Measurements from ENCODE around the gene DLG1. TPM values are rescaled to one million over a fixed set of nuclear protein-coding genes. Genes with fewer than 3 reads are reported as not detected.
"Not testable (repeated sequence)": the region's sequence is repeated elsewhere in the genome, so short reads cannot be mapped to it uniquely, and the experiment has no call there.

DLG1 gene
- total RNA-seq, 1 donor from 2014 or later, result 113 TPM

DNA sequence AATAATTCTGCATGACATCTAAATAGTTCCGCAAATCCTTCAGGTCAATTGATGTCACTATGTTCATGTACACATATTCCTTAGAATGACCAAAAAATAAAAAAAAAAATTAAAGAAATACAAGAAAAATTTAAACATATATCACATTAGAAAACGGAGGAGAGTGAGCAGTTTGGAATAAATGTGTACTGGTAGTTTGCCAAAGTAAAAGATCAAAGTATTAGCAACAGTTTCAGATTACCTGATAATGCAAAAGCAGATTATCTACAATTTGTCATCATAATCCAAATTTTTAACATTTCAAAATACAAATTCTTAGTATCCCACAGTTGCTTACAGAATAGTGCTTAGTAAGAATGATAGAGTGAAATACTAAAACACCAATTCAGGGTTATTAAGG, 1.9 kb downstream of the DLG1 start:
- no peak for DNase-seq (ENCODE audit: low spot score)
- intact Hi-C loops (cut with DNase I), result loop anchor here (5.0 kb wide), 1 partner anchor 56 kb away; no protein-coding TSS in a partner anchor

GRCh38 chr3:197295871-197296270, 2.5 kb downstream of the DLG1 start:
- intact Hi-C loops (cut with DNase I), result loop anchor here (5.0 kb wide), 1 partner anchor 56 kb away; no protein-coding TSS in a partner anchor
- no peak for DNase-seq (ENCODE audit: low spot score)

DNA sequence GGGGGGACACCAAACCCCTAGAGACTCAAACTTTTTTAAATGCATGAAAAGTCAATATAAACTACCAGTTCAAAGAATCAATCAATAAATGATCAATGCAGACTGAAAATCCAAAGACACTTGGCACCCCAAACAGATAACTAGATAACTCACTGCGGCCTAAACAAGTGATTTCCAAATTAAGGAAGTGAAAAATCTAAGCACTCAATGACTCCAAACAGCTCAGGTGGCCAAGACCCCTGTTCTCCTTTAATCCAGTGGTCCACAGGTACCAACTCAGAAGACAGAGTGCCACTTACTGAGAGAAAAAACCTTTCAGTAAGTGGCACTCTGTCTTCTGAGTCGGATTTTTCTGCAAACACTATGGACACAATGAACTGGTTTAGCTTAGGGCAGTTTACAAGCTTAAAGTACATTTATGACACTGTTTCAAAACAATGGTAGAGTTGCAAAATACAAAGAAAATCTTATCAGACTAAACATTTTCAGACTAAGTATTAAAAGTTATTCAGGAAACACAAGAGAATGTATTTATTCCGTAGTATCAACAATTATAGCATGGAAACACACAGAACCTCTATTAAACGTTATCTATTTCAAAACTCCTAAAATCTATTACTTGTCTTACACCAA, 4.7 kb downstream of the DLG1 start:
- intact Hi-C loops (cut with DNase I), result no loop called here
- no peak for DNase-seq (ENCODE audit: low spot score)

DNA sequence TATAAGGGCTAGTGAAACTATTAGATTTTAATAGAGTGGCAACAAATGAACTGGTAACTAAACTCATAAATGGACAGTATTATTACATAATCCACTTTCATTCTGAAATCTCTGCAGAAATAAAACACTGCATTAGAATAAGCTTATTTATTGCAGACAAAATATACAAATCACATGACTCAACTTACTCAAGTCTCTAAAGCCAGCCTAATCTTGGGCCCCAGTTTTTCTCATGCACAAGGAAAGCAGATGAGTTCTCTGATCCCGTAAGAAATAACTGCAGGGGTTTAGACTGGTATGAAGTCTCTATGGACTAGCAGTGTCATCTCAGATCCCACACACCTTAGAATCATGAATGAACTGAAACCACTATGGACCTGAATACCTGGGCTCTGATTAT, 5.8 kb downstream of the DLG1 start:
- DNase-seq (ENCODE audit: low spot score), result no peak
- intact Hi-C loops (cut with DNase I), result no loop called here

DNA sequence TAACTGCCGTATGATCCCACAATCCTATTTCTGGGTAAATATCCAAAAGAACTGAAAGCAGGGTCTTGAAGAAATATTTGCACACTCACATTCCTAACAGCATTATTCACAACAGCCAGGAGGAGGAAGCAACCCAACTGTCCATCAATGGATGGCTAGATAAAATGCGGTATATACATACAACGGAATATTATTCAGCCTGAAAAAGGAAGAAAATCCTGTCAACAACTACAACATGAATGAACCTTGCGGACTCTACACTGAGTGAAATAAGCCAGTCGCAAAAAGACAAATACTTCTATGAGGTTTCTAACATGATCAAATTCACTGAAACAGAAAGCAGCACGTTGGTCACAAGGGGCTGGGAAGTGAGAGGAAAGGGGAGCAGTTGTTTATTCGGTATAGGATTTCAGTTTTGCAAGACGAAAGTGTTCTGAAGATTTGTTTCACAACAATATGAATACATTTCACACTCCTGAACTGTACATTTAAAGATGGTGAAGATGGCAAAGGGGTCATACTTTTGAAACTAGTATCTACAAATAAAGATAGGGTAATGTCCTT, 6.2 kb downstream of the DLG1 start:
- intact Hi-C loops (cut with DNase I), result no loop called here
- no peak for DNase-seq (ENCODE audit: low spot score)

DNA sequence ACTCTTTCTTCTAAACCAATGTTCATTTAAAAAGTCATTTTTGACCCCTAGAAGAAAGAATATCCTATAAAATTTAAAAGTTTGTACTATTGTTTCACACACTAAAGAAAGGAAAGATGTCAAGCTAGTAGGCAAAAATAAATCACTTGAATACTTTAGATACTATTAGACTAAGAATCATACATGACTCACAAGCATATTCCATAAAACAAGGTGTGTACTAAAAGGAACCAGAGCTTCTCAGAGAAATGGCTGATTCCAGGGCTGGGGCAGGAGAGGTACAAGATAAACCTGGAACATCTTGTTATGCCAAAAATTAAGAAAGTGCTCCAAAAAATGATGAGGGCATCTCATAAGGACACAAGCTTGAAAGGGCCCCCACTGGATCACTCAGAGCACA, 8.7 kb downstream of the DLG1 start:
- intact Hi-C loops (cut with DNase I), result no loop called here
- DNase-seq (ENCODE audit: low spot score), result no peak

- intact Hi-C loops (cut with DNase I), result no loop called here
- DNase-seq (ENCODE audit: low spot score), result no peak
Measured at GRCh38 chr3:197286678-197287077, 11.7 kb downstream of the DLG1 start.

- intact Hi-C loops (cut with DNase I), result no loop called here
- no peak for DNase-seq (ENCODE audit: low spot score)
Measured at GRCh38 chr3:197285557-197285956, 12.9 kb downstream of the DLG1 start.

DNA sequence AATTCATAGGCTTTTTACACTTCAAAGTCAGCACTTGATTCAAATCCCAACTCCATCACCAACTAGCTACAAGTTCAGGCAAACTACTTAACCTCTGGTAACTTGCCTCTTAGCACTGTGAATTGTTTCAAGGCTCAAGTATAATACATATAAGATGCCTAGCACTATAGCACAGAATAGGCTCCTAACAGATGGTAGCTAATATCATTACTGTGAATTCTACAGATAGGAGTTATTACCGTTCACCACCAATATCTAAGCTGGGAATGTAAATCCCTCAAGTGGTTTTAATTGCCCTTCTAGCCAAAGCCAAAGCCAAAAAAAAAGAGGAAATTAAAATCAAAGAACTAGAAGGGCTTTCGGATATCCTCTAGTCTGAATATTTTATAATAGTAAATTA, 15.4 kb downstream of the DLG1 start:
- no peak for DNase-seq (ENCODE audit: low spot score)
- intact Hi-C loops (cut with DNase I), result no loop called here

DNA sequence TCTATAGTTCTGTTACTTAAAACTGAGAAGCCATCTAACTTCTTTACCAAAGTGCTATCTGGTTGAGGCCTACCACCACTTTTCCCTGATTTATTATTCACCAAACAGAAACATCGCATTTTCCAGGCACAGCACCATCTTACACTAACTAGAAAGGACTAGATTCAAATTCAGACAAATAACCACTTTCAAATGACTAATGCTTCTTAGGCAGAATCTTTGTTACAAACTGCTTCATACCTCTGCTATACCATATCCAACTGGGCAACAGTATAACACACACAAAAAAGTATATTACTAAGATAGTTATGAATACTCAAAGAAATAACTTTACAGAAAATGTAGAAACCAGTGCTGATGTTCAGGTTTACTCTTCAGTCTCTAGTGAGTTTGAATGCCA, 16.6 kb downstream of the DLG1 start:
- DNase-seq (ENCODE audit: low spot score), result no peak
- intact Hi-C loops (cut with DNase I), result no loop called here

GRCh38 chr3:197280156-197280555, 18.3 kb downstream of the DLG1 start:
- intact Hi-C loops (cut with DNase I), result no loop called here
- no peak for DNase-seq (ENCODE audit: low spot score)

DNA sequence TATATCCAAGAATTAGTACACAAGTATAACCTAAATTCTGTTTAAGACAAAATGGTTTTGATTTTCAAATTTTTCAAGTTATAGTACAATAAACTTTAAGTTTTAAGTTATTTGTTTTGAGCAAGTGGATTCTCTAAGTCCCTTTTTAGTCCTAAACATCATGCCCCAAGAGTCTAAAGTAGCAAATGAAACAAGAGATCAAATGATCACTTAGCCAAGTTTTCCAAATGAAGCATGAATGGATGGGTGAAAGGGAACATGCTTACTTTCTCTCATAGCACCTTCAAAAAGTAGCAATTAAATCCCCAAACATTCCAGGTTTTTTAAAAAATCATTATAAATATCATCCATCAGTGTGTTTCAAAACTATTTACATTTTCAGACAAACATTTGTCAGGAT, 19.5 kb downstream of the DLG1 start:
- no peak for DNase-seq (ENCODE audit: low spot score)
- intact Hi-C loops (cut with DNase I), result no loop called here

DNA sequence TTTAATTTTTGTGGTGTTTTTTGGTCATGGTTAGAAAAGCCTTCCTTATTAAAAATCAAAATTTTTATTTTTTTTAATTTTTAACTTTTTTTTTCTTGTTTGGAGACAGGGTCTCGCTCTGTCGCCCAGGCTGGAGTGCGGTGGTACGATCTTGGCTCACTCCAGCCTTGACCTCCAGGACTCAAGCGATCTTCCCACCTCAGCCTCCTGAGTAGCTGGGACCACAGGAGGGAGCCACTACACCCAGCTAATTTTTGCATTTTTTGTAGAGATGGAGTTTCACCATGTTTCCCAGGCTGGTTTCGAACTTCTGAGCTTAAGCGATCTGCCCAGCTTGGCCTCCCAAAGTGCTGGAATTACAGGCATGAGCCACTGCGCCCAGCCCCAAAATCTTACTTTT, 21.6 kb downstream of the DLG1 start:
- intact Hi-C loops (cut with DNase I), result not testable (repeated sequence)

GRCh38 chr3:197270558-197271317, 27.7 kb downstream of the DLG1 start:
- intact Hi-C loops (cut with DNase I), result no loop called here
- no peak for DNase-seq (ENCODE audit: low spot score)

More for the DNA sequence above, 21.6 kb downstream of the DLG1 start:
- DNase-seq (ENCODE audit: low spot score), result not testable (repeated sequence)

GRCh38 chr3:197269024-197269423, 29.4 kb downstream of the DLG1 start:
- intact Hi-C loops (cut with DNase I), result no loop called here

GRCh38 chr3:197268294-197268693, 30.1 kb downstream of the DLG1 start:
- no peak for DNase-seq (ENCODE audit: low spot score)
- intact Hi-C loops (cut with DNase I), result no loop called here

More at GRCh38 chr3:197269024-197269423, 29.4 kb downstream of the DLG1 start:
- no peak for DNase-seq (ENCODE audit: low spot score)

- DNase-seq (ENCODE audit: low spot score), result no peak
- intact Hi-C loops (cut with DNase I), result no loop called here
Measured at GRCh38 chr3:197266331-197266730, 32.1 kb downstream of the DLG1 start.

DNA sequence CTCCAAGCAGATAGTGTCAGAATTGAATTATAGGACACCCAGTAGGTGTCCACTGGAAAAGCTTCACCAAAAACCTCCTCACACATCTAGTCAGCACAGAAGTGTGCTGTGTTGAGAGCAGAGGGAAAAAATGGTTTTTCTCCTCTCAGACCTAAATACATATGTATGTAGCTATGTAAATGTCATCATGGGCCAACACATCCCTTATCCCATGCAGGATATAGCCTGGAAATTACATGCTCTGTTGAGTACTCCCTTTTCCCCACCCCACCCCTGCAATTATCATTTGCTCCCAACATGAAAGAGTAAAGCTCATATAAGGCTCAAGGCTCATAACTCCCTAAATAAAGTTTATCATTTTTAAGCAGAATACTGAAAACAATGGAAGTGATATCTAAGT, 35.7 kb downstream of the DLG1 start:
- no peak for DNase-seq (ENCODE audit: low spot score)
- intact Hi-C loops (cut with DNase I), result no loop called here

DNA sequence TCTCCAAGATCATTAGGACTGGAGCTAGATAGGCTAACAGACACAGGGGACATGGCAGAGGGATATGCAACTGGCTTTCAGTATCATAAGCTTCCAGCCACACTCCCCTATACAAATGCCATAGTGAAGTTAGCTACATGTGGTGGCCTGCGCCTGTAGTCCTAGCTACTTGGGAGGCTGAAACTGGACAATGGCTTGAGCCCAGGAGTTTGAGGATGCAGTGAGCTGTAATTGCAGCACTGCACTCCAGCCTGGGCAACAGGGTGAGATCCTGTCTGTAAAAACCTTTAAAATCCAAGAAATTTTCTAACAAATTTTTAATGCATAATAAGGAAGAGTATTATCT, 37.3 kb downstream of the DLG1 start:
- intact Hi-C loops (cut with DNase I), result no loop called here
- no peak for DNase-seq (ENCODE audit: low spot score)

GRCh38 chr3:197260491-197261163, 37.8 kb downstream of the DLG1 start:
- intact Hi-C loops (cut with DNase I), result no loop called here
- DNase-seq (ENCODE audit: low spot score), result no peak

All from cardiac septum (tissue), 1 donor.